ENCODE results near the gene LRP1. TPM values are rescaled to one million over a fixed set of nuclear protein-coding genes. Genes with fewer than 3 reads are reported as not detected.

LRP1 gene
- total and polyA plus RNA-seq, 4 donors = 36.8 to 992 (median 370) TPM

DNA sequence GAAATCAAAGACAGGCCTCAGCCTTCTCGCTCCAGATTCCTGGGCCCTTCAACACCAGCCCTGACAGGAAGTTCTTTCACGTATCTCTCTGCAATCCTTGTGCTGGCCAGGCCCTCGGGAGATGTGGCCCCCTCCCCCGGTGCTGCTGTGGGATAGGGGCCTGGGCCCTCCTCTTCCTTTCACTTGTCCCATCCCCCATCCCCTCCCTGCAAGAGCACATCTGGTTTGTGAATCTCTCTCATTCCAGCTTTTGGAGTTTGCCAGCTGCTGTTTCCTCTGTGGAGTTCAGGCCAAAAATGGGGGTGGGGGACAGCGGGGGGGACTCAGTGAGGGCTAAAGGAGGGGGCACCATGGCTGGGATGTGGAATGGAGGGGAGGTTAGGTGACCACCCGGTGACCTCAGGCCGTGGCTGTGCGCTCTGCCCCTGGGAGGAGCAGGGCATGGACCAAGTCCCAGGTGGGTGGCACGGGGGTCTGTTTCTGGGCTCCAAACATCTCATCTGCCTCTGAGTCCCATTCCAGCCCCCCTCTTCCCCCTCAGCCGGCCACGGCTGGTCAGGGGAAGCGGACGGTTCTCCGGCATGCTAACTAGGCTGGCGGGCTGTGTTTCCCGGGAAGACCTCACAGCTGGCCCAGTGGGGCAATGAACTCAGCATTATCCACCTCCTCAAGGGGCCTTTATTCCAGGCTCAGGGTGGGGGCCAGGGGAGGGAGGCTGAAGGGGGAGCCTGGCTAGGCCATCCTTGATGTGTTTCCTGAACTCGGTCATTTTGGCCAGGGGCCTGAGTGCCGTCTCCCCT lies 7.4 kb downstream of the LRP1 start:
- ATAC-seq (ENCODE audit: low FRiP score) = peak; percentile 57
- intact Hi-C loops (cut with DNase I) = no loop called here
- WGBS, 2 donors = 5 to 9% methylated on average over 18 of the region's 18 CpGs

DNA sequence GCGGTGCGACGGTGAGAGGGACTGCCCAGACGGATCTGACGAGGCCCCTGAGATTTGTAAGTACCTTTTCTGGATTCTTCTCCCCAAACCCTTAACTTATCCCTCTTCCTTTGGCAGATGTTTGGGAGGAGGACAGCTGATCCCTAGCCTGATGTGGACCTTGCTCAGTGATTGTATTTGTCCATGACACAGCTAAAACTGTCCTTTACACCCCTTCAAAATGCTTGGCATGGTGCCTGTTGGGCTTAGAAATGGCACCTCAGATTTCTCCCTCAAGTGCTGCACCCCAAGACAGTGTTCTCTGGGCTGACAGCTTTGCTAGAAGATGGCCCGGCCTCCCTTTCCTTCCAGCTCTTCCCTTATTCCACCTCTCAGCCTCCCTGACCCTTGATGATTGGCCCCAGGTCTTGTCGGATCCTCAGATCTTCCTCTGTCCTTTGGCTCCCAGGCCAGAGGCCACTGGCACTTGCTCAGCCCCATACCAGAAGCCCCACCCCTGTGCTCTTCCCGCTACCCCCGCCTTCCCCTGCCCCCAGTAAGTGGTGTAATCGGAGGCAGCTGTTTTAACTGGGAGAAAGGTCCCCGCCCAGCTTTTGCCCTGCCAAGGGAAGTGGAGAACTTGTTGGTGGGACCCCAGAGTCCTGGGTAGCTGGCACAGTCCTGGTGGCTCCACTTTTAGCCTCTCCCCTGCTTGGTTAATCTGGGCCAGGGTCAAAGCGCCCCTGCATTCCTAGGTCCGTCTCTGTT lies 10.4 kb downstream of the LRP1 start:
- 71 to 72% methylated on average over 13 of the region's 13 CpGs for WGBS, 2 donors
- peak; percentile 50 for ATAC-seq (ENCODE audit: low FRiP score)
- intact Hi-C loops (cut with DNase I) = no loop called here

More for the DNA sequence above, 7.4 kb downstream of the LRP1 start:
- Histone ChIP-seq H3K27ac (ENCODE audit: low read depth in 1 of 2, low read length in 2 of 2) (peak overlapping the region; percentile 20 to 38), H3K4me3 (ENCODE audit: low read length in 2 of 2) (no peak overlapping the region), H3K27me3 (ENCODE audit: control insufficient read depth in 1 of 2, insufficient read depth in 2 of 2, low read length in 1 of 2) (no peaks in the 10 kb centered on the region), H3K36me3 (ENCODE audit: control insufficient read depth in 1 of 2, insufficient read depth in 2 of 2, low read length in 1 of 2) (peaks cover 6 to 9% of the 10 kb centered on the region in 2 donors), H3K4me1 (ENCODE audit: control insufficient read depth in 1 of 2, insufficient read depth in 2 of 2, low read length in 2 of 2) (peaks cover 3 to 6% of the 10 kb centered on the region in 2 donors), H3K9me3 (ENCODE audit: control insufficient read depth, low read length) (no peaks in the 10 kb centered on the region)
- DNase-seq = peak; percentile 80 to 86

DNA sequence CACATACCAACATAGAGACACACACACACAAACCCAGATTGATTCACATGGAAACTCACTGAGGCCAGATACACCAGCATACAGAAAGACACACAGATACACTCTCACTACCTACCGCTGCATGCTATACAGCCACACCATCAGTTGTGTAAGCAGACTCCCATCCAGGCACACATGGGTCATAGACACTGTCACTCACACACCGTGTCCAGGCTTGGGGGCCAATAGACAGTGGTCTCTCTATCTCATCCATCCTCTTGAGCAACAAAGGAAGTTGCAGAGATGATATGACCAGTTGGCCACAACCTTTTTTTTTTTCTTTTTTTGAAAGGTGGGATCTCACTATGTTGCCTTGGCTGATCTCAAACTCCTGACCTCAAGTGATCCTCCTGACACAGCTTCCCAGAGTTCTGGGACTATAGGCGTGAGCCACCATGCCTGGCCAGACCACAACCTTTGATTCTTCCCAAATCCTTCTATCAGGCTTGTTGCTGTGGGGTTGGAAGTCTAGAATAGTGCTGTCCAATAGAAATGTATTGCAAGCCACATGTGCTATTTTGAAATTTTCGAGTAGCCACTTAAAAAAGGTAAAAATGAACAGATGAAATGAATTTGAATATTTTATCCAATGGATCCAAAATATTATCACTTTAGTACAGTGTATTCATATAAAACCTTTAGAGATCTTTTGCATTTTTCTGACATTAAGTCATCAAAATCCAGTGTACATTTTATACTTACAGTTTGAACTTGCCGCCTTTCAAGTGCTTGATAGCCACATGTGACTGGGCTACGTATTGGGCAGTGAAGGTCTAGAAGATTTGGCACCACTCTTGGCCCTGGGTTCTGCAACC lies 11.7 kb downstream of the LRP1 start:
- Histone ChIP-seq H3K4me3 (ENCODE audit: low read length in 2 of 2) (no peak overlapping the region), H3K27me3 (ENCODE audit: control insufficient read depth in 1 of 2, insufficient read depth in 2 of 2, low read length in 1 of 2) (no peaks in the 10 kb centered on the region), H3K9me3 (ENCODE audit: control insufficient read depth, low read length) (no peaks in the 10 kb centered on the region), H3K36me3 (ENCODE audit: control insufficient read depth in 1 of 2, insufficient read depth in 2 of 2, low read length in 1 of 2) (peaks cover 12 to 20% of the 10 kb centered on the region in 2 donors), H3K4me1 (ENCODE audit: control insufficient read depth in 1 of 2, insufficient read depth in 2 of 2, low read length in 2 of 2) (no peaks in the 10 kb centered on the region), H3K27ac (ENCODE audit: low read depth in 1 of 2, low read length in 2 of 2) (no peak overlapping the region)
- intact Hi-C loops (cut with DNase I) = no loop called here
- peak in 1 of 2 donors; percentile 35 for DNase-seq
- WGBS, 2 donors = 60 to 63% methylated on average over 6 of the region's 6 CpGs
- no peak for ATAC-seq (ENCODE audit: low FRiP score)

More for the DNA sequence above, 10.4 kb downstream of the LRP1 start:
- Histone ChIP-seq H3K36me3 (ENCODE audit: control insufficient read depth in 1 of 2, insufficient read depth in 2 of 2, low read length in 1 of 2) (peaks cover 12 to 16% of the 10 kb centered on the region in 2 donors), H3K9me3 (ENCODE audit: control insufficient read depth, low read length) (no peaks in the 10 kb centered on the region), H3K27me3 (ENCODE audit: control insufficient read depth in 1 of 2, insufficient read depth in 2 of 2, low read length in 1 of 2) (no peaks in the 10 kb centered on the region), H3K4me1 (ENCODE audit: control insufficient read depth in 1 of 2, insufficient read depth in 2 of 2, low read length in 2 of 2) (peaks cover 0 to under 1% of the 10 kb centered on the region in 2 donors), H3K4me3 (ENCODE audit: low read length in 2 of 2) (no peak overlapping the region), H3K27ac (ENCODE audit: low read depth in 1 of 2, low read length in 2 of 2) (peak overlapping the region in 1 of 2 donors; percentile 14)
- DNase-seq = peak; percentile 89 to 92

DNA sequence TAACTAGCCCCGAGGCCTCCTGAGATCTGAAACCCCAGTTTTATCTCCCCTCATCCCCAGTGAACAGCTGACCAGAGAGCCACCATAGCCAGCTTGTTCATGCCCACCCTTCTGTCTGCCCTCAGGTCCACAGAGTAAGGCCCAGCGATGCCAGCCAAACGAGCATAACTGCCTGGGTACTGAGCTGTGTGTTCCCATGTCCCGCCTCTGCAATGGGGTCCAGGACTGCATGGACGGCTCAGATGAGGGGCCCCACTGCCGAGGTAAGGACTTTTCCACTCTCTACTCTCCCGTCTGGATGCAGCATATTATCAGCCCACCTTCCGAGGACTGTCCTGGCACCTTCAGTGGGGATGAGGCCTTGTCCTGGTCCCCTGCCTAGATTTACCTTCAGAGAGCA lies 13.0 kb downstream of the LRP1 start:
- DNase-seq = peak in 1 of 2 donors; percentile 32
- ATAC-seq (ENCODE audit: low FRiP score) = no peak
- 80 to 81% methylated on average over 8 of the region's 8 CpGs for WGBS, 2 donors
- Histone ChIP-seq H3K9me3 (ENCODE audit: control insufficient read depth, low read length) (no peaks in the 10 kb centered on the region), H3K27ac (ENCODE audit: low read depth in 1 of 2, low read length in 2 of 2) (no peak overlapping the region), H3K4me3 (ENCODE audit: low read length in 2 of 2) (no peak overlapping the region), H3K36me3 (ENCODE audit: control insufficient read depth in 1 of 2, insufficient read depth in 2 of 2, low read length in 1 of 2) (peaks cover 12 to 22% of the 10 kb centered on the region in 2 donors), H3K27me3 (ENCODE audit: control insufficient read depth in 1 of 2, insufficient read depth in 2 of 2, low read length in 1 of 2) (no peaks in the 10 kb centered on the region), H3K4me1 (ENCODE audit: control insufficient read depth in 1 of 2, insufficient read depth in 2 of 2, low read length in 2 of 2) (no peaks in the 10 kb centered on the region)
- intact Hi-C loops (cut with DNase I) = no loop called here

DNA sequence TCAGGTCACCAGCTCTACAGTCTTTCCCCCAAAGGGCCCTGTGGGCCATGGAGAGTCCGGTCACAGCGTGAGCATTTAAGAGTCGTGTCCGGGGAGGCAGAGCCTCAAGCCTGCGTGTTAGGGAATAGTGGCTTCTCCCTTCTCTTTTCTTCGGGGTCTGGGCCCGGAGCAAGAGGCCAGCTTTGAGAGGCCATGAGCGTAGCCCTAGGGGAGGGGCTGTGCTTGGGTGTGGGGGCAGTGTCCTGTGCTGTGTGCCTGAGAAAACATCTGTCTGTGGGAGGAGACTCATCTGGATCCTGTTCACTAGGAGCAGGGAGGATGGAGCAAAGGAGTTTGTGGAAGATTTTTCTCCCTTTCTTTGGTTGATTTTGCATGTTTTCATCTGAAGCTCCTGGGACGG lies 13.8 kb downstream of the LRP1 start:
- intact Hi-C loops (cut with DNase I) = no loop called here
- WGBS, 2 donors = 47 to 56% methylated on average over 9 of the region's 9 CpGs
- Histone ChIP-seq H3K9me3 (ENCODE audit: control insufficient read depth, low read length) (no peaks in the 10 kb centered on the region), H3K36me3 (ENCODE audit: control insufficient read depth in 1 of 2, insufficient read depth in 2 of 2, low read length in 1 of 2) (peaks cover 12 to 22% of the 10 kb centered on the region in 2 donors), H3K4me3 (ENCODE audit: low read length in 2 of 2) (no peak overlapping the region), H3K27ac (ENCODE audit: low read depth in 1 of 2, low read length in 2 of 2) (no peak overlapping the region), H3K27me3 (ENCODE audit: control insufficient read depth in 1 of 2, insufficient read depth in 2 of 2, low read length in 1 of 2) (no peaks in the 10 kb centered on the region), H3K4me1 (ENCODE audit: control insufficient read depth in 1 of 2, insufficient read depth in 2 of 2, low read length in 2 of 2) (no peaks in the 10 kb centered on the region)
- DNase-seq = peak in 1 of 2 donors; percentile 35
- ATAC-seq (ENCODE audit: low FRiP score) = no peak

DNA sequence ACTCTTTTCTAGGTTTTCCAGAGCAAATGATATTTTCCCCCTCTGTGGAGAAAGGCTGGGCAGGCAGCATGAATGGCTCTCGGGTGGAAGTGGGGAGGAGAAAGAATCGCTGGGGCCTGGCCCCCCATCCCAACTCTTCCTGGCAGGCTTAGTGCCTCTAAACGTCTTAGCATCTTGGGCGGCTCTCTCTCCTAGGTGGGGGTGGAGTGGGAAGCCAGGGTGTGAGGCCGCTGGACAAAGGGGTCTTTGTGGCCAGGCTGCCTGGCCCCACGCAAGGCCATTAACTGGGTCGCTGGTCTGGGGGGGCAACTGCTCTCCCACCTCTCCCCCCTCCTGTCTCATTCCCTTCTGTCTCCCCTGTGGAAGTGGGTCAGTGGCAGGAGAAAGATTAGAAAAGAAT lies 14.4 kb downstream of the LRP1 start:
- no peaks in the 10 kb centered on the region for H3K27me3 ChIP-seq (ENCODE audit: control insufficient read depth in 1 of 2, insufficient read depth in 2 of 2, low read length in 1 of 2)
- no peak overlapping the region for H3K4me3 ChIP-seq (ENCODE audit: low read length in 2 of 2)
- 59 to 68% methylated on average over 7 of the region's 7 CpGs for WGBS, 2 donors
- intact Hi-C loops (cut with DNase I) = no loop called here
- H3K4me1 ChIP-seq (ENCODE audit: control insufficient read depth in 1 of 2, insufficient read depth in 2 of 2, low read length in 2 of 2) = no peaks in the 10 kb centered on the region
- ATAC-seq (ENCODE audit: low FRiP score) = no peak
- H3K36me3 ChIP-seq (ENCODE audit: control insufficient read depth in 1 of 2, insufficient read depth in 2 of 2, low read length in 1 of 2) = peaks cover 12 to 22% of the 10 kb centered on the region in 2 donors
- no peak for DNase-seq
- H3K27ac ChIP-seq (ENCODE audit: low read depth in 1 of 2, low read length in 2 of 2) = no peak overlapping the region
- no peaks in the 10 kb centered on the region for H3K9me3 ChIP-seq (ENCODE audit: control insufficient read depth, low read length)

DNA sequence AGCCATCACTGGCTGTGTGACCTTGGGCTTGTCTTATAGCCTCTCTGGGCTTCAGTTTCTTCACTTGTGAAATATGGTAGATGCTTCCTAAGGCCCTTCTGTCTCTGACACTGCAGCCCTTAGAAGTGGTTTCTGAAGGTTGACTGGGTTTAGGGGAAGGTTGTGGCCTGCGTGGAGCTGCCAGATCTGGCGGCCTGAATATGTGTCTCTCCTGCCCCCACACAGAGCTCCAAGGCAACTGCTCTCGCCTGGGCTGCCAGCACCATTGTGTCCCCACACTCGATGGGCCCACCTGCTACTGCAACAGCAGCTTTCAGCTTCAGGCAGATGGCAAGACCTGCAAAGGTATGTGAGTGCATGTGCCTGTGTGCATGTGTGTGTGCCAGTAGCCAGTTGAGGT lies 15.2 kb downstream of the LRP1 start:
- H3K27ac ChIP-seq (ENCODE audit: low read depth in 1 of 2, low read length in 2 of 2) = no peak overlapping the region
- DNase-seq = no peak
- WGBS, 2 donors = 75 to 81% methylated on average over 4 of the region's 4 CpGs
- H3K4me1 ChIP-seq (ENCODE audit: control insufficient read depth in 1 of 2, insufficient read depth in 2 of 2, low read length in 2 of 2) = no peaks in the 10 kb centered on the region
- no peak overlapping the region for H3K4me3 ChIP-seq (ENCODE audit: low read length in 2 of 2)
- H3K27me3 ChIP-seq (ENCODE audit: control insufficient read depth in 1 of 2, insufficient read depth in 2 of 2, low read length in 1 of 2) = no peaks in the 10 kb centered on the region
- H3K36me3 ChIP-seq (ENCODE audit: control insufficient read depth in 1 of 2, insufficient read depth in 2 of 2, low read length in 1 of 2) = peaks cover 12 to 22% of the 10 kb centered on the region in 2 donors
- no peaks in the 10 kb centered on the region for H3K9me3 ChIP-seq (ENCODE audit: control insufficient read depth, low read length)
- ATAC-seq (ENCODE audit: low FRiP score) = no peak
- intact Hi-C loops (cut with DNase I) = no loop called here

DNA sequence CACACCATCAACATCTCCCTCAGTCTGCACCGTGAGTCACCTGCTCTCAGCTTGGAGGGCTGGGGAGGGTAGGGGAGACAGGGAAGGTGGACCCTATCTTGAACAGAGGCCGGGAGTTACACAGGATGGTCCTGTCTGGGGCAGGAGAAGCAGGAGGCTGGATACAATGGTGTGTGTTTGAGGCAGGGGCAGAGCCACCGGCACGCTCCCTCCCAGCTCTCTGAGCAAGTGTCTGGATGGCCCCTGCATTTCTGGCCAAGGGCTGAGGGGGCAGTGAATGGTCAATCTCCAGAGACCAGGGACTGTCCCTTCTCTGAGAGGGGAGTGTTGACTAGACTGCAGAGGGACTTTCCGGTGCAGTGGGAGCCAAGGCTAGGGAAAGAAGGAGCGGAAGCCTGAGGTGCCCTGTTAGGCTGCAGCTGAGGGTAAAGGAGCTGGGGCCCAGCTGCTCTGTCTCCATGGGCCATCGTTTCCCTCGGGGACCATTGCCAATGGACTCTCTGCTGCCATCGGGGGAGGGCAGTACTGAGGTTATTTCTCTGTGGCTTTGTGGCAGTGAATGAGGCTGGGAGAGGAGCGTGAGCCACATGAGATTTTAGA lies 17.3 kb downstream of the LRP1 start:
- H3K27me3 ChIP-seq (ENCODE audit: control insufficient read depth in 1 of 2, insufficient read depth in 2 of 2, low read length in 1 of 2) = no peaks in the 10 kb centered on the region
- H3K4me1 ChIP-seq (ENCODE audit: control insufficient read depth in 1 of 2, insufficient read depth in 2 of 2, low read length in 2 of 2) = no peaks in the 10 kb centered on the region
- peak overlapping the region in 1 of 2 donors; percentile 9 for H3K27ac ChIP-seq (ENCODE audit: low read depth in 1 of 2, low read length in 2 of 2)
- peak in 1 of 2 donors; percentile 64 for DNase-seq
- 24 to 29% methylated on average over 10 of the region's 10 CpGs for WGBS, 2 donors
- H3K36me3 ChIP-seq (ENCODE audit: control insufficient read depth in 1 of 2, insufficient read depth in 2 of 2, low read length in 1 of 2) = peaks cover 3 to 16% of the 10 kb centered on the region in 2 donors
- no peak for ATAC-seq (ENCODE audit: low FRiP score)
- intact Hi-C loops (cut with DNase I) = no loop called here
- no peaks in the 10 kb centered on the region for H3K9me3 ChIP-seq (ENCODE audit: control insufficient read depth, low read length)
- H3K4me3 ChIP-seq (ENCODE audit: low read length in 2 of 2) = no peak overlapping the region
